Keratinocyte (primary cell): Measurements from ENCODE around the gene HOMER2.

Source experiments
- EZH2 ChIP-seq: IDR thresholded peaks from one replicate; pipeline ENCODE4 v1.6.1; 2012; ENCODE audit warnings: inconsistent platforms, mild to moderate bottlenecking, low read length, moderate library complexity
- TF ChIP-seq, protein P1 (sequence below), 3 experiments: IDR thresholded peaks in 1 of 3; conservative IDR thresholded peaks in 1 of 3; optimal IDR thresholded peaks in 1 of 3; 2 replicates in 2 of 3; 3 replicates in 1 of 3; pipeline versions ENCODE3 to v1.5.1; 2011; ENCODE audit warnings: low read length in 3 of 3, mild to moderate bottlenecking in 3 of 3, moderate library complexity in 2 of 3, control low read depth in 1 of 3, inconsistent platforms in 1 of 3; ENCODE audit not compliant: insufficient read depth in 2 of 3; ENCODE audit errors: extremely low read depth in 1 of 3

DNA sequence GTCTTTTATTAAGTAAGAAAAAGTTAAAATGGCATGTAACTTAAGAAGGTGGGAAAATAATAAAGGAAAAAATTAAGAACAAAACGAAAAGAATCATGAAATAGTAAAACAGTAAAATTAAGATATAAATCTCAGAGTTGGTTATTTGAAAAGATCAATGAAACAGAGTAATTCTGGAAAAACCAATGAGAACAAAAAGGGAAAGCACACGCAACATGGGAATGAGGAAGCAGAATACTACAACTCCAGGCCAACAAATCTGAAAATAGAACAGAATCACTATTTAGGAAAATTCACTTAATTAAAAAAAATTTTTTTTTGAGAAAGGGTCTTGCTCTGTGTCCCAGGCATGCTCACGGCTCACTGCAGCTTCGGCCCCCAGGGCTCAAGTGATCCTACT lies 112.4 kb downstream of the HOMER2 start:
- TF ChIP-seq EZH2 = no peak
- TF ChIP-seq, protein P1, sequence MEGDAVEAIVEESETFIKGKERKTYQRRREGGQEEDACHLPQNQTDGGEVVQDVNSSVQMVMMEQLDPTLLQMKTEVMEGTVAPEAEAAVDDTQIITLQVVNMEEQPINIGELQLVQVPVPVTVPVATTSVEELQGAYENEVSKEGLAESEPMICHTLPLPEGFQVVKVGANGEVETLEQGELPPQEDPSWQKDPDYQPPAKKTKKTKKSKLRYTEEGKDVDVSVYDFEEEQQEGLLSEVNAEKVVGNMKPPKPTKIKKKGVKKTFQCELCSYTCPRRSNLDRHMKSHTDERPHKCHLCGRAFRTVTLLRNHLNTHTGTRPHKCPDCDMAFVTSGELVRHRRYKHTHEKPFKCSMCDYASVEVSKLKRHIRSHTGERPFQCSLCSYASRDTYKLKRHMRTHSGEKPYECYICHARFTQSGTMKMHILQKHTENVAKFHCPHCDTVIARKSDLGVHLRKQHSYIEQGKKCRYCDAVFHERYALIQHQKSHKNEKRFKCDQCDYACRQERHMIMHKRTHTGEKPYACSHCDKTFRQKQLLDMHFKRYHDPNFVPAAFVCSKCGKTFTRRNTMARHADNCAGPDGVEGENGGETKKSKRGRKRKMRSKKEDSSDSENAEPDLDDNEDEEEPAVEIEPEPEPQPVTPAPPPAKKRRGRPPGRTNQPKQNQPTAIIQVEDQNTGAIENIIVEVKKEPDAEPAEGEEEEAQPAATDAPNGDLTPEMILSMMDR (optimal IDR thresholded peaks at IDR 0.05 in 1 of 3, IDR thresholded peaks at IDR 0.05 in 1 of 3, conservative IDR thresholded peaks at IDR 0.05 in 1 of 3; ENCODE audit: extremely low read depth in 1 of 3, insufficient read depth in 2 of 3, low read length in 3 of 3) = no peak
